GM10847 (cell line): ENCODE results near the gene ARHGAP10.

Experiments used
- POLR2A ChIP-seq: IDR thresholded peaks from 2 replicates; pipeline ENCODE4 v1.6.1; 2011; ENCODE audit not compliant: insufficient read length; ENCODE audit errors: extremely low read depth

ARHGAP10 gene

DNA sequence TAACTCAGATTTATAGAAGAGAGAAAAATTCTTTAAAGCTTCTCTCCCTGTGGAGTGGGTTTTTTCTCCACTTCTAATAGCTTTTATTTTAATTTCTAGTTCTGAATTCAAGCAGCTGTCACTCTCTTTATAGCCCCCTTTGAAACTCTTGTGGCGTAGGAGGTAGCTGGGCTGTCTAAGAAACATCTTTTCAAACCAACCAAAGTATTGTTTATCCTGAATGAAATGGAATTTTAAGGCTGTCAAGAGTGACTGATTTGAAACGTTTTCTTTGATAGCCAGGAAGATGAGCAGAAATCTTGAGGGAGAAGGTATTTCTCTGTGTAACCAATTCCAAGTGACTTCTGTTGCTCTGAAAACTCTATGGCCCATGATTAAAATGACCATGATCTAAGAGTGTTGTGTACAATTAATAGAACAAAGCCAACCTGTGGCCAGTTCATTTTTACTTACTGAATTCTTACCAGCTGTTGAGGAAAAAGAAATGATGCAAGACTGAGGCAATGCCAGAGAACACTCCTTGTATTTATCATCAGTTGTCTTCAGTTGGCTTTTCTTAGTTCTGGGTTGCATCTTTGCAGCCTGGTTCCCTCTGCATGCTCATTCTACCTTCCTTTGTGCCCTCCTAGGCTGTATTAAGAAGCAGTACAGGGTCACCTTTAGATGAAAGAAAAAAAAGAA, 298.4 kb downstream of the ARHGAP10 start:
- TF ChIP-seq POLR2A: no peak

DNA sequence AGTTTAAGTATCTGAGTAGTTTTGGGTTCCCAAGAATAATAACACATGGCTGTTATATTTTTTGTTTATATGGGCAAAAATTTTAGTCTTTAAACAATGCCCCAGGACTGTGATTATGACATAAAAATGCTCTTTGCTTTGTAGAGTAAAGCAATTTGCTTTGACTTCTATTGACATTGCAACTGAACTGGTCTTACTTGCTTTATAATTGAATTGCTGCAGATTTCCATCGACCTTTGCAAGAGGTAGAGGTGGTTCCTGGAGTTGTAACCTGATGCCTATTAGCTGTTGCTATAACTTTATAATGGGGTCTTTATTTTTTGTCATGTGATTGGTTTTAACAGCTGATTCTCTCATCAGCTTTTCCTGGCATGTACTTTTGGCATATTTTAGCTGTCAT, 302.9 kb downstream of the ARHGAP10 start:
- TF ChIP-seq POLR2A: no peak

DNA sequence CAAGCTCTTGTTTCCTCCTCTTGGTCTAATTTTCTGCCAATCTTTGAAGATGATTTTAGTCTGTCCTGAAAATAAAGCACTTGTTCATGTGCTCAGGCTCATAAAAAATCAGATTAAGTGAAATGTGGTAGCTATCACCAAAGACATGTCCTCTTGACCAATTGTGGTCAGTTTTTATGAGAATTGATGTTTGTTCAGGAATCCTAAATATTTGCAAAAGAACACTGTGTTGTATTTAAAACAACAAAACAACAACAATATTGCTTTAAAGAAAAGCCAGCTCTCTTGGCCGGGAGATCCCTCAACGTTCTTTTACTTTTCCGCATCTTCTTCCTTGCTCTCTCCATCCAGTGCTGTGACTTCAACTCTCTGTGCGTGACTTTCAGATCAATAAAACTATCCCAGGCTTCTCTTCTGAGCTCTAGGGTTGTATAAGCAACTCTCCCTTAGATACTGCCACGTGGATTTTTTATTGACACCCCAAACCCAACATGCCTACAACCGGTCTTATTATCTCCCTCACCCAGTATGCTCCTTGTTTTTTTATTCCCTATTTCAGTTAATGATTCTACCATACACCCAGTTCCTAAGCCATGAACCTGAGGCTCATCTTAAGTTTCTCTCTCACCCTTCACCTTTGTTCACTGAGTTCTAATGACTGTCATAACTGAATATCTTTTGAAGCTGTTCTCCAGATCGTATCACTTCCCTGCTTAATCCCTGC, 309.9 kb downstream of the ARHGAP10 start:
- no peak for TF ChIP-seq POLR2A

- no peak for TF ChIP-seq POLR2A
These were observed 312.4 kb downstream of the ARHGAP10 start for GRCh38 chr4:148044089-148044911.

GRCh38 chr4:148044912-148045352, 313.0 kb downstream of the ARHGAP10 start:
- TF ChIP-seq POLR2A: no peak

GRCh38 chr4:148048598-148048997, 316.7 kb downstream of the ARHGAP10 start:
- no peak for TF ChIP-seq POLR2A

DNA sequence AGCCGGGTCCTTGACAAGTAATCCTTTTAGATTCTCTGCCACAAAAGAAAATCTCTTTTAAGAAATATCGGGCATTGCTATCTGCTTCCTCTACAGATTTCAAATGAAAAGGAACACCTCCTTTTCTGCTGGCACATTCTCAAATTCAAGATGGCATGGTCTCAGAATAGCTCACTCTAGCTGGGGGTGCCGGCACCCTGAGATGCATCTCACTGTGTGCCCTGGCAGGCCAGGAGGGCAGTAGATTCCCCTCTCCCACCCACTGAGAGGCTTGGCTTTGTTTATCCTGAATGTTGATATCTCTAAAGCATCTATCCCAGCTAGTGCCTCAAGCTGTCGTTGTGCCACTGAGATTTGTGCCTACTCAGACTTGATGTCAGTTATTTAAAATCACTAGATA, 319.5 kb downstream of the ARHGAP10 start:
- TF ChIP-seq POLR2A: no peak

DNA sequence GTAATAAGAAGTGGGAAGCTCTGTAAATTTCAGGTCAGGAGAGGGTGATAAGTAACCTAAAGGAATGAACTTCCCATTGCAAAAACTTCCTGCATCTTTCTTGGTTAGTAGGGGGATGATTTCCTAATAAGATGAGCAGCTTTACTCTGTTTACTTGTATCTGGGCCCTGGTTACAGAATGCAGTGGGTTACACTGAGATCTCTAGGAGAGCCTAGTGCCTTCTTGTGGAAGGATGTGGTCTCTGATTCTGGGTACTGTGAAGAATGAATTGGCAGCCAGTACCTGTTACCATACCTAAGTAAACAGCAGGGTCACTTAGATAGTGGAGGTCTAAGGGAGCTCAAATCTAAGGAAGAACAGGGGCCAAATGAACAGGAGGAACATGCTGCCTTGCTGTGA, 320.6 kb downstream of the ARHGAP10 start:
- TF ChIP-seq POLR2A: no peak

- no peak for TF ChIP-seq POLR2A
These were observed 321.6 kb downstream of the ARHGAP10 start for GRCh38 chr4:148053298-148054003.

GRCh38 chr4:148054275-148054674, 322.4 kb downstream of the ARHGAP10 start:
- TF ChIP-seq POLR2A: no peak

GRCh38 chr4:148055844-148056243, 324.0 kb downstream of the ARHGAP10 start:
- no peak for TF ChIP-seq POLR2A

DNA sequence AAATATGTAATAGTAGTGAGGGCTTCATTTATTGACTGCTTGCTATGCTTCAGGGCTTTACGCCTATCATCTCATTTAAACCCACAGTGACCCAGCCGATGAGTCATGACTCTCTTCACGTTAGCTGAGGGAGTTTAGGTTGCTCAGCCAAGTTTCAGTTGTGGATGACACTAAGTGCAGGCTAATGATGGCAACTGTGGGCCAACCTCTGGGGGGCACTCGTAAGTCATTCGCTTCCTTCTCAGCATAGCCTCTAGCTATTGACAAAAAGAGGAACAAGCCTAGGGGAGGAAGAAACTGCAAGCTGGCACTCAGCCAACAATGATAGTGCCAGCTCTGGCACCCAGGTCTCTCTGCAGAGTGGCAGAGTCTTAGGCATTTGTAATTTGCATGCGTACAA, 325.0 kb downstream of the ARHGAP10 start:
- TF ChIP-seq POLR2A: no peak

DNA sequence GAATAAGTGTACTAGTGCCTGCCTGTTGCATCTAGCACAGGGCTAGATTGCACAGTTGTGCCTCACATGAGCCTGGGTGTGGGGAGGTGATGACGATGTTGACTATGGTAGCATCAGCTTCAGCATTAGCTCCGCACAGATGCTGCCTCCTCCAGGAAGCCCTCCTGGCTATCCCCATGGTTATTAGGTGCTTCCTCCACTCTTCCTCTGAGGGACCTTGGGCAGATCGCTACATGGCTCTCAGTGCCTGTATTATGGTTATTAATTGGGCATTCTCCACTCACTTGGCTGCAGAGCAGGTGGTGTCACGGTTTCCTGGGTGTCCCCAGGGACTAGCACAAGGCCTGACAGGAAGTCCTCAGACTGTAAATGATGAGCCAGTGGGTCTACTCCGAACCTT, 325.6 kb downstream of the ARHGAP10 start:
- no peak for TF ChIP-seq POLR2A

DNA sequence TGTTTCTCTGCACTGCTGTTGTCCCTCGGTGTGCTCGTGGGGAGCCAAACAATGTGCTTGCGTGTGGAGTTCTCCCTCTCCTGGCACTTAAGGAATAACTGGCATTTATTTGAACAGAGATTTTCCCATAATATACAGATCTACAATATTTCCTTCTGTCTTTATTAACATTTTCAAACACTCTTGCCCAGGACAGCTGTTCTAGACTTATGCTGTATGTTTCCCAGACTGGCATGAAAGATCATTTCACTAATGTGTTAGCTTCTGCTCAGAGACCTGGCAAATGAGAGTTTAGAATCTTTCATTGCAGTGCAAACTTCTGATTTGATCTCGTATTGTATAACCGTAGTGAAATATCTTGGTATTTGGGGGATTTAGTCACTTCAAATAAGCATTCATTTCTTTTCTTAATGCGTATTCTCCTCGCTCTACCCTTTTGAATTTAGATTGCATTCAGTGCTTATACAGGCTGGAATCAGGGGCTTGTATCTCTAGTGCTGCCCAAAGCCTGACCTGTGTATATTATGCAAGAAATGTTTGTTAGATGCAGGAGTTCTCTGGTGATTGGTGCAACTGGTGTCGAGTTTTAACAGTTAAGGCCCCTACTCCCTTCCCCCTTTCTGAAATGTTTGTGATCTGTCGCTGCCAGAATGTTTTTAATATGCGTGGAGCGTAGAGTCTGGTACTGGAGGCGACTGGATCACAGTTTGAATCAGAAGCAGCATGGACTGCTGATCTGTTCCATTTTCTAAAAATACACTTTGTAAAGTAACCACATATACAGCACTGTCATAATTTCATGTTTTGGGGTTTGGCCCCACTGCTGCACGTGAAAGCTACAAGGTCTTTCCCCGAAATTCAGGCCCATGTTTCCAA, 326.3 kb downstream of the ARHGAP10 start:
- no peak for TF ChIP-seq POLR2A
